GM12878 (cell line): Measurements from ENCODE around the gene ST7. TPM values are rescaled to one million over a fixed set of nuclear protein-coding genes. Genes with fewer than 3 reads are reported as not detected.

Experiments
- ATAC-seq: fragments of 200-7000 bp; cut with Tn5 transposase; 3 replicates; pipeline ENCODE4 v1.9.1; 2020; ENCODE audit warnings: mild to moderate bottlenecking, moderate library complexity
- BruUV-seq: library from RNA; stranded (reverse); fragments of 400-500 nt; replicated peaks from 2 replicates; lab custom pipeline; 2021; lab: Mats Ljungman, UMichigan
- CTCF ChIA-PET: fragments of 300-600 bp; sonication (Branson Sonifier 250); formaldehyde crosslinking; extraction: SDS; loops from one replicate; lab custom pipeline; 2021; ENCODE audit warnings: inconsistent platforms; lab: Yijun Ruan, JAX
- POLR2A ChIA-PET: fragments of 350-600 bp; formaldehyde crosslinking; extraction: SDS; loops from one replicate; lab custom pipeline; 2021; ENCODE audit warnings: inconsistent platforms; lab: Charles Lee
- RAD21 ChIA-PET: fragments of 300-600 bp; sonication (Branson Sonifier 250); formaldehyde crosslinking; loops from one replicate; lab custom pipeline; 2023; ENCODE audit warnings: antibody characterized with exemption; ENCODE audit not compliant: unreplicated experiment; lab: Charles Lee
- SMC1A ChIA-PET: fragments of 300-600 bp; sonication (Branson Sonifier 250); formaldehyde crosslinking; loops from one replicate; lab custom pipeline; 2023; ENCODE audit not compliant: unreplicated experiment, uncharacterized antibody; lab: Charles Lee
- DNase-seq: peaks from one replicate; pipeline ENCODE4 v3.0.0-alpha.2; 2011; ENCODE audit warnings: low read depth, low spot score
- FAIRE-seq: peaks from 3 replicates; lab custom pipeline; 2011; peaks lifted over from hg19 to GRCh38; lab: Jason Lieb, UNC
- H2AFZ ChIP-seq: 2 replicates; pipeline ENCODE4 v1.6.0; 2011; ENCODE audit warnings: low read depth, low read length, control low read depth; ENCODE audit not compliant: control insufficient read depth
- H3K27ac ChIP-seq: 2 replicates; pipeline ENCODE4 v1.5.1; 2011; ENCODE audit warnings: control low read depth; ENCODE audit not compliant: control insufficient read depth, insufficient read depth
- H3K27me3 ChIP-seq, 2 experiments: replicated peaks in 1 of 2; 2 replicates each; pipeline versions ENCODE4 v1.6.0 to v1.6.1; 2011; ENCODE audit warnings: low read length in 1 of 2; ENCODE audit not compliant: control insufficient read depth in 2 of 2, insufficient read depth in 2 of 2
- H3K36me3 ChIP-seq, 2 experiments: 2 replicates each; pipeline ENCODE4 v1.5.1; 2011; ENCODE audit warnings: low read length in 1 of 2; ENCODE audit not compliant: control insufficient read depth in 2 of 2, insufficient read depth in 2 of 2
- H3K4me1 ChIP-seq: 2 replicates; pipeline ENCODE4 v1.6.1; 2011; ENCODE audit warnings: mild to moderate bottlenecking, low read length, moderate library complexity, mixed read lengths; ENCODE audit not compliant: control insufficient read depth, insufficient read depth
- H3K4me2 ChIP-seq: 2 replicates; pipeline ENCODE4 v1.6.0; 2011; ENCODE audit warnings: control low read depth; ENCODE audit not compliant: control insufficient read depth, insufficient read depth
- H3K4me3 ChIP-seq: fragments of 200-600 bp; sonication (generic); 2 replicates; pipeline ENCODE4 v1.5.1; 2016
- H3K79me2 ChIP-seq: 2 replicates; pipeline ENCODE4 v1.6.0; 2011; ENCODE audit warnings: low read length; ENCODE audit not compliant: control insufficient read depth, insufficient read depth
- H3K9ac ChIP-seq: 2 replicates; pipeline ENCODE4 v1.8.0; 2011; ENCODE audit warnings: low read length, control low read depth, mixed read lengths; ENCODE audit not compliant: control insufficient read depth, insufficient read depth
- H3K9me3 ChIP-seq: replicated peaks from 3 replicates; pipeline ENCODE4 v1.5.1; 2011; ENCODE audit warnings: mild to moderate bottlenecking, low read length; ENCODE audit not compliant: control insufficient read depth, insufficient read depth
- H4K20me1 ChIP-seq: 2 replicates; pipeline ENCODE4 v1.6.0; 2011; ENCODE audit not compliant: control insufficient read depth, insufficient read depth
- NR2F1 ChIP-seq: fragments of 450-650 bp; conservative IDR thresholded peaks from 2 replicates; pipeline ENCODE4 v1.6.1; 2017; ENCODE audit warnings: mild to moderate bottlenecking
- POU2F2 ChIP-seq: IDR thresholded peaks from 3 replicates; pipeline ENCODE4 v1.6.1; 2011; ENCODE audit warnings: low read depth, mild to moderate bottlenecking, low read length, borderline replicate concordance
- RFX5 ChIP-seq: IDR thresholded peaks from 2 replicates; pipeline ENCODE4 v1.6.1; 2011; ENCODE audit warnings: low read depth, low read length, improper control_type of control experiment
- WGBS: methylation state at CpG from one replicate; pipeline ENCODE4 v1.1.6; 2016; ENCODE audit warnings: low lambda C conversion rate; ENCODE audit not compliant: insufficient replicate concordance, insufficient coverage; ENCODE audit errors: missing lambda C conversion rate; 5-methylcytosine and 5-hydroxymethylcytosine counted together
- in situ Hi-C: fragments of 300-500 bp; cut with MboI; formaldehyde crosslinking; loops from 9 replicates; pipeline ENCODE4 v1.14.3; 2018; ENCODE audit warnings: mixed read lengths
- intact Hi-C: fragments of 100-400 bp; cut with micrococcal nuclease; formaldehyde crosslinking; loops from one replicate; pipeline ENCODE4 v1.14.2; 2022; ENCODE audit not compliant: unreplicated experiment
- polyA plus RNA-seq, 11 experiments: library from polyadenylated mRNA; depleted of rRNA in 4 of 11; unstranded in 6 of 11; stranded (reverse) in 5 of 11; fragments of >200 nt; fragmentation: Nextera tagmentation in 4 of 11; fragmentation: Illumina TruSeq in 1 of 11; extraction: Ambion mirVana in 4 of 11; extraction: Trizol in 1 of 11; gene quantifications; 1 replicate in 1 of 11; 2 replicates in 10 of 11; pipeline versions ENCODE4 v1.2.1 to v1.2.3, GENCODE V29; 2011 to 2016; ENCODE audit warnings: inconsistent platforms in 2 of 11, missing spikeins in 2 of 11, low read depth in 1 of 11
- total RNA-seq, 4 experiments: library from RNA; depleted of rRNA in 3 of 4; stranded (reverse); fragments of >200 nt in 3 of 4; fragmentation: Illumina TruSeq in 1 of 4; extraction: Trizol in 1 of 4; gene quantifications; 2 replicates each; pipeline versions ENCODE4 v1.2.1 to v1.2.3, GENCODE V29; 2013 to 2021
- TF ChIP-seq, protein P1 (sequence below): fragments of 450-650 bp; IDR thresholded peaks from 2 replicates; pipeline ENCODE4 v1.6.1; 2017; ENCODE audit warnings: low read depth, mild to moderate bottlenecking, moderate library complexity
- TF ChIP-seq, protein P2 (sequence below): fragments of 450-650 bp; IDR thresholded peaks from 2 replicates; pipeline ENCODE4 v1.6.1; 2017; ENCODE audit warnings: mild to moderate bottlenecking, low read depth, inconsistent platforms; ENCODE audit not compliant: poor library complexity, severe bottlenecking

The ST7 gene
- total and polyA plus RNA-seq, 10 of the 15 experiments (the other 5 are each of a cell fraction or from before 2014, with no cell fraction given) = 27.7 to 76.4 (median 53.6) TPM

DNA sequence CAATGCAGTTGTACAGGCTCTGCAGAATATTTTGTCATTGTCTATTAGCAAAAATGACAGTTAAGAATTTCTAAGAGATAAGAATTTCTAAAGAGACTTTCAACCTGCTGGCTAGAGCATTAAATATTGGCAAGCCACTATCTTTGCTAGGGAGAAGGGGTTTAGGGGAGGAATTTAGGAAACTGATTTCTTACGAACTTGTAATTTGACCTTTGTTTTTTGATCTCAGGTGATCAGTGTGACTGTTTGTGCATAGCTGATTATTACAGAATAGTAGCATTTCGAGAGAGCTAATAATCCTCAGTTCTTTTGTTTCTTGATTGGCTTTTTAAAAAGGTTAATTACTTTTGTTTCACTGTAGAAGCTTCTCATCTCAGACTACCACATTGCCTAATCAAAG, 68.1 kb downstream of the ST7 start:
- intact Hi-C loops = no loop called here
- 100% methylated on average over 2 of the region's 2 CpGs for WGBS
- no peaks in the 10 kb centered on the region for H3K9me3 ChIP-seq
- H3K4me1 ChIP-seq = peaks cover 34% of the 10 kb centered on the region
- TF ChIP-seq, protein P1, sequence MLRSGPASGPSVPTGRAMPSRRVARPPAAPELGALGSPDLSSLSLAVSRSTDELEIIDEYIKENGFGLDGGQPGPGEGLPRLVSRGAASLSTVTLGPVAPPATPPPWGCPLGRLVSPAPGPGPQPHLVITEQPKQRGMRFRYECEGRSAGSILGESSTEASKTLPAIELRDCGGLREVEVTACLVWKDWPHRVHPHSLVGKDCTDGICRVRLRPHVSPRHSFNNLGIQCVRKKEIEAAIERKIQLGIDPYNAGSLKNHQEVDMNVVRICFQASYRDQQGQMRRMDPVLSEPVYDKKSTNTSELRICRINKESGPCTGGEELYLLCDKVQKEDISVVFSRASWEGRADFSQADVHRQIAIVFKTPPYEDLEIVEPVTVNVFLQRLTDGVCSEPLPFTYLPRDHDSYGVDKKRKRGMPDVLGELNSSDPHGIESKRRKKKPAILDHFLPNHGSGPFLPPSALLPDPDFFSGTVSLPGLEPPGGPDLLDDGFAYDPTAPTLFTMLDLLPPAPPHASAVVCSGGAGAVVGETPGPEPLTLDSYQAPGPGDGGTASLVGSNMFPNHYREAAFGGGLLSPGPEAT = no peak
- TF ChIP-seq POU2F2 (no peak), NR2F1 (no peak), RFX5 (no peak)
- TF ChIP-seq, protein P2, sequence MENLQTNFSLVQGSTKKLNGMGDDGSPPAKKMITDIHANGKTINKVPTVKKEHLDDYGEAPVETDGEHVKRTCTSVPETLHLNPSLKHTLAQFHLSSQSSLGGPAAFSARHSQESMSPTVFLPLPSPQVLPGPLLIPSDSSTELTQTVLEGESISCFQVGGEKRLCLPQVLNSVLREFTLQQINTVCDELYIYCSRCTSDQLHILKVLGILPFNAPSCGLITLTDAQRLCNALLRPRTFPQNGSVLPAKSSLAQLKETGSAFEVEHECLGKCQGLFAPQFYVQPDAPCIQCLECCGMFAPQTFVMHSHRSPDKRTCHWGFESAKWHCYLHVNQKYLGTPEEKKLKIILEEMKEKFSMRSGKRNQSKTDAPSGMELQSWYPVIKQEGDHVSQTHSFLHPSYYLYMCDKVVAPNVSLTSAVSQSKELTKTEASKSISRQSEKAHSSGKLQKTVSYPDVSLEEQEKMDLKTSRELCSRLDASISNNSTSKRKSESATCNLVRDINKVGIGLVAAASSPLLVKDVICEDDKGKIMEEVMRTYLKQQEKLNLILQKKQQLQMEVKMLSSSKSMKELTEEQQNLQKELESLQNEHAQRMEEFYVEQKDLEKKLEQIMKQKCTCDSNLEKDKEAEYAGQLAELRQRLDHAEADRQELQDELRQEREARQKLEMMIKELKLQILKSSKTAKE = no peak
- TF ChIP-seq, all 136 proteins: peak for 0
- Histone ChIP-seq H2AFZ (no peak overlapping the region), H4K20me1 (no peaks in the 10 kb centered on the region), H3K4me2 (peak overlapping the region; percentile 30; the same call in 1 of the 2 replicates), H3K4me3 (peak overlapping the region; percentile 45; the same call in 1 of the 2 replicates), H3K9ac (no peak overlapping the region), H3K27ac (no peak overlapping the region; the same call in 1 of the 2 replicates), H3K27me3 (no peaks in the 10 kb centered on the region), H3K79me2 (peaks cover 99% of the 10 kb centered on the region), H3K36me3 (no peaks in the 10 kb centered on the region; a peak in 1 of 4 replicates)
- no peak for DNase-seq
- ChIA-PET POLR2A (interaction anchor here (0.9 kb wide), 1 partner anchor 88 kb away, joined by 4 read pairs; no protein-coding TSS in a partner anchor), RAD21 (interaction anchor here (0.7 to 6.3 kb wide), 6 partner anchors 11 to 97 kb away, joined by 3 to 71 read pairs (median 4); no protein-coding TSS in a partner anchor), CTCF (interaction anchor here (0.8 to 2.3 kb wide), 5 partner anchors 9 to 97 kb away, joined by 3 to 12 read pairs (median 4); no protein-coding TSS in a partner anchor), SMC1A (interaction anchor here (0.9 to 8.4 kb wide), 8 partner anchors 12 to 90 kb away, joined by 3 to 97 read pairs (median 7); no protein-coding TSS in a partner anchor)
- ATAC-seq = no peak
- in situ Hi-C loops = no loop called here
- BruUV-seq = no TSS peak
- no peak for FAIRE-seq
